Raji (cell line): ENCODE results near the gene EREG.

Experiments used
- POLR2A ChIP-seq: IDR thresholded peaks from 2 replicates; pipeline ENCODE4 v1.6.1; 2011; ENCODE audit warnings: low read depth, low read length, control low read depth; ENCODE audit not compliant: insufficient read depth

Gene EREG

DNA sequence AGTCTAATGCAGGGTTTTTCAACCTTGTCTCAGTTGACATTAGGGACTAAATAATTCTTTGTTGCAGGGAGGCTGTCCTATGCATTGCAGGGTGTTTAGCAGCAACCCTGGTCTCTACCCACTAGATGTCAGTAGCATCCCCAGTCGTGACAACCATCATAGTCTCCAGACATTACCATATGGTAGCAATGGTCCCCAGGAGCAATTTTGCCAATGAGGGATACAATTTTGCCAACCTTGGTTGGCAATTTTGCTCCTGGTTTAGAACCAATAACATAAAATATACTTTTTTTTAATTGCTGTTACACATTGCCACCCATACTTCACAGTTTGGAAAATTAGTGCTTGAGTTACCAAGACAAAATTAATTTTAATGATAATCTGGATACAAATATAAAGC lies 6.0 kb downstream of the EREG start:
- no peak for TF ChIP-seq POLR2A

GRCh38 chr4:74374128-74374527 lies 9.2 kb downstream of the EREG start:
- no peak for TF ChIP-seq POLR2A

DNA sequence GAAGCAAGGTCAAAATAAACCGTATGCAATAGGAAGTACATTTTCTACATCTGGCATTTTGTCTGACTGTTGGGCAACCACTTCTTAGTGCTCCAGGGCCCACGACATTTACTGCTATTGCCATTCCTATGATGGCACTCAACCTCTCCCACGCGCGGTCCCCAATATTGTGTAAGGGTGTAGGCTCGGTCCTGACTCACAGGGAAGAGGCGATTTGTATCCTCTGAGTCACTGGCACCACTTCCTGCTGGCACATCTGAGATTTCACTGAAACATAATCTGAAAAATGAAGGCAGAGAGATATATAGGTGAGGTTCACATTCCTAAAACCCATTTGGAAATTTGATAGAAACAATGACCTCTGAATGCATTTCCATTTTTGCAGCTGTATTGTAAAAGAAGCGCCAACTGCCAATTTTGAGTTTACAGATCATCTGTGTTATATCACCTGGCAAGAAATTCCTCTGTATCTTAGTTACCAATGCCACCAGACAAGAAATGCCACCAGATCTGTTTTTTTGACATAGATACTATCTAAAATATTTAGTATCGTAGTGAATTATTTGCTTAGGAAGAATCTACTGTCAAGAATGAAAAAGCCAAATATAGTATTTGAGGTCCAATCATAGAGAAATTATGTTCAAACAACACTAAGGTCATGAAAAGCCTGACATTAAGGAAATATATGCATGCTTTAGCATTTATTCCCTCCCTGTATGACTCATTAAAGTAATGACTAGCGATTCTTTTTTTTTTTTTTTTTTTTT lies 9.8 kb downstream of the EREG start:
- TF ChIP-seq POLR2A, result no peak

- no peak for TF ChIP-seq POLR2A
Measured at GRCh38 chr4:74375824-74376426, 11.0 kb downstream of the EREG start.

- TF ChIP-seq POLR2A, result no peak
Measured at GRCh38 chr4:74376888-74377483, 12.0 kb downstream of the EREG start.

DNA sequence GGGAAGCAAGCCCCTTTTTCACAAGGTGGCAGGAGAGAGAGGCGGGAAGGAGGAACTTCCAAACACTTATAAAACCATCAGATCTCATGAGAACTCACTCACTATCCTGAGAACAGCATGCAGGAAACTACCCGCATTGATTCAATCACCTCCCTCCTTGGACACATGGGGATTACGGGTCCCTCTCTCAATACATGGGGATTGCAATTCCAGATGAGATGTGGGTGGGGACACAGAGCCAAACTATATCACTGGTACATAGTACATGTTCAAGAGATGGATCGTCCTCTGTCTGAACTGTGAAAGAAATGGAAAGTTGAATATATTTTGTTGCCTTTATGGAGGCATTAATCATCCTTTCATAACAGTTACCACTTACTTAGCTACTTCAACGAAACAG lies 12.8 kb downstream of the EREG start:
- no peak for TF ChIP-seq POLR2A

DNA sequence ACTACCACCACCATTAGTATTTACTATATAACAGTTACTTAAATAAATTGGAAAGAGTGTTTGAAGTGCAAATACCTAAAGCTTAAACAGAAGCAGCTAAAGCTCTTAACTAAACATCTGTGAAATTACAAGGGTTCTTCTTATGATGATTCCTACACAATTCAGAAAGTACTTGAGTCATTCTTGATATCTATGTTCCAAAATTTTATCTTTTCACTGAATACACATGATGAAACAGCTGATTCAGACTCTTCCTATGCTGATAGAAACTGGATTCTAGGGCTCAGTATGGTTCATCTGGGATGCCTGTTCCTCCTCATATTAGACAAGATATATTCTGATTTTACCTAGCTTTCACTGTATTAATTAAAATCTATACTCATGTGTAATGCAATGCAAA lies 13.6 kb downstream of the EREG start:
- no peak for TF ChIP-seq POLR2A

- TF ChIP-seq POLR2A, result no peak
Measured at GRCh38 chr4:74379912-74380311, 15.0 kb downstream of the EREG start.

DNA sequence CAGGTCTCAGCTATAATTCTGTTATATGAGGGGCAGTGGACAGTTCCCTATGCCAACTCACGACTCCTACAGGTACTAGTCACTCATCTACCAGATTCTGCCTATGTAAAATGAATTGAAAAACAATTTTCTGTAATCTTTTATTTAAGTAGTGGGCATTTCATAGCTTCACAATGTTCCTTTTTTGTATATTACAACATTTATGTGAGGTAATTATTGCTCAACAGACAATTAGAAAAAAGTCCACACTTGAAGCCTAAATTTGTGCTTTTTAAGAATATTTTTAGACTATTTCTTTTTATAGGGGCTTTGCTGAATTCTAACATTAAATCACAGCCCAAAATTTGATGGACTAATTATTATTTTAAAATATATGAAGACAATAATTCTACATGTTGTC lies 20.4 kb downstream of the EREG start:
- no peak for TF ChIP-seq POLR2A

GRCh38 chr4:74386159-74386558 lies 21.2 kb downstream of the EREG start:
- TF ChIP-seq POLR2A, result no peak

GRCh38 chr4:74387790-74388189 lies 22.8 kb downstream of the EREG start:
- no peak for TF ChIP-seq POLR2A

DNA sequence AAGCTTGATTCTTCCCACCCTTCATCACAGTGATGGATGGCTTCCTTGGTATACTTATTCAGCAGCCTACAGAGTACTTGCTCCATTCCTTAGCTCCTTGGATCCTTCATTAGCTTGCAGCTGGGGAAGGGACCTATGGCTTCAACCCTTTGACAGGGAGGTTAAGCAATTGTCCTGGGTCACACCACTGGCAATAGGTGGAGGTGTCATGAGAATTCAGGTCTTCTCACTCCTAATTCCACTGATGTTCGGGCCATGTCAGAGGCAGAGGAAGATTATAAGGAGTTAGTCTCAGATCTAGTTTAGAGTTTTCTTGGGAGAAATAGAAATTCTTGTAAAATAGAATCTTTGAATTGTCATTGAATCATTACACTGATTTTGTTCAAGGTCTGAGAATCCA lies 24.5 kb downstream of the EREG start:
- TF ChIP-seq POLR2A, result no peak

- TF ChIP-seq POLR2A, result no peak
Measured at GRCh38 chr4:74390677-74391076, 25.7 kb downstream of the EREG start.

DNA sequence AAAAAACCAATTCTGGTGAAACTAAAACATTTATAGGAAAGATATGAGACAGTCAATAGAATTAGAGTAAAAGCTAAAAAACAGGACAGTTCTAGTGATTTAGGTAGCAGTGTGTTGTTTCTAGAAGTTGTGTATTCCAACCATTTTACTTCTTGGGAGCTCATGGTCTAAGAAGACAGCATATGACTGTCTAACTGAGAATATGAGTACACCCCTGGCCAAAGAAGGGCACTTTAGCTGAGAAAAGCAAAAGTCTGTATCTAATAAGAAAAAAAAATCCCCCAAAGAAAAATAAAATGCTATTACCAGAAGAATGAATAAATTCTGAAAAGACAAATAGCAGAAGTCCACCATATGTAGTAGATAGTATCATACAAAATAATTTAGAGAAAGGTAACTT lies 26.4 kb downstream of the EREG start:
- no peak for TF ChIP-seq POLR2A

DNA sequence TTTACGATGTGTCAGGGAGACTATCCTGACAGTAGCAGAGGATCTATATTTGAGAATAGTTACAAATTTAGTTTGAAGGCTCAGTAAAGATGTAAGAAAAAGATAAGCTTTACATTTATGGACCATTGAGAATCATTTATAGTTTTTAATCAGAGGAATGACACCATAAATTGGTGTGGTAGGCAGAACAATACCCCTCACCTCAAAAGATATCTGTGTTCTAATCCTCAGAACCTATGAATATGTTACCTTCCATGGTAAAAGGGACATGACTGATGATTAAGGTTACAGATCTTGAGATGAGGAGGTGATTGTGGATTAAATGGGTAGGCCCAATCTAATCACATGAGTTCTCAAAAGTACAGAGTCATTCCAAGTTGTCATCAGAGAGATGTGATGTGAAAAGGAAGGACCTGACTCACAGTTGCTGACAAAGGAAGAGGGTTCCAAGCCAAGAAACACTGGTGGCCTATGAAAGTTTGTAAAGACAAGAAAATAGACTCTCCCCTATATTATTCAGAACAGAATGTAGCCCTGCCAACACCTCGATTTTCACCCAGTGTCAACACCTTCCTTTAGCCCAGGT lies 27.0 kb downstream of the EREG start:
- no peak for TF ChIP-seq POLR2A
